Measurements from ENCODE around the gene EXOC3L4.

Gene EXOC3L4

GRCh38 chr14:103133210-103134140 is 39.0 kb downstream of the EXOC3L4 start:
- no peak for TF ChIP-seq CTCF (IDR thresholded peaks at IDR 0.05; ENCODE audit: control insufficient read depth, extremely low read depth, insufficient read depth)
- no peak for DNase-seq (ENCODE audit: low read depth)
- no peak overlapping the region for H3K4me3 ChIP-seq (ENCODE audit: low read depth, low read length)

- TF ChIP-seq CTCF (IDR thresholded peaks at IDR 0.05; ENCODE audit: control insufficient read depth, extremely low read depth, insufficient read depth) = no peak
- no peak overlapping the region for H3K4me3 ChIP-seq (ENCODE audit: low read depth, low read length)
- no peak for DNase-seq (ENCODE audit: low read depth)
These were observed 39.9 kb downstream of the EXOC3L4 start for GRCh38 chr14:103134405-103134804.

GRCh38 chr14:103134919-103135318 is 40.4 kb downstream of the EXOC3L4 start:
- H3K4me3 ChIP-seq (ENCODE audit: low read depth, low read length) = no peak overlapping the region
- no peak for DNase-seq (ENCODE audit: low read depth)
- TF ChIP-seq CTCF (IDR thresholded peaks at IDR 0.05; ENCODE audit: control insufficient read depth, extremely low read depth, insufficient read depth) = no peak

GRCh38 chr14:103135333-103136260 is 41.1 kb downstream of the EXOC3L4 start:
- no peak overlapping the region for H3K4me3 ChIP-seq (ENCODE audit: low read depth, low read length)
- no peak for DNase-seq (ENCODE audit: low read depth)
- no peak for TF ChIP-seq CTCF (IDR thresholded peaks at IDR 0.05; ENCODE audit: control insufficient read depth, extremely low read depth, insufficient read depth)

- H3K4me3 ChIP-seq (ENCODE audit: low read depth, low read length) = no peak overlapping the region
- no peak for DNase-seq (ENCODE audit: low read depth)
- no peak for TF ChIP-seq CTCF (IDR thresholded peaks at IDR 0.05; ENCODE audit: control insufficient read depth, extremely low read depth, insufficient read depth)
These were observed 42.1 kb downstream of the EXOC3L4 start for GRCh38 chr14:103136388-103137271.

- TF ChIP-seq CTCF (IDR thresholded peaks at IDR 0.05; ENCODE audit: control insufficient read depth, extremely low read depth, insufficient read depth) = no peak
- H3K4me3 ChIP-seq (ENCODE audit: low read depth, low read length) = no peak overlapping the region
- no peak for DNase-seq (ENCODE audit: low read depth)
These were observed 43.3 kb downstream of the EXOC3L4 start for GRCh38 chr14:103137689-103138300.
